Type B pancreatic cell (in vitro differentiated cells): ENCODE results near the gene SEPTIN2. TPM values are rescaled to one million over a fixed set of nuclear protein-coding genes. Genes with fewer than 3 reads are reported as not detected.
A peak's percentile ranks its signal among the peaks of the same experiment; 100 is the strongest.

Source experiments
- DNase-seq: peaks from one replicate; pipeline ENCODE4 v3.0.0; 2021; ENCODE audit warnings: mixed read lengths; ENCODE audit not compliant: unreplicated experiment; ENCODE audit errors: extremely low spot score
- H3K27ac Mint-ChIP-seq: 2 replicates; pipeline ENCODE4 v1.8.0; 2021; ENCODE audit warnings: mild to moderate bottlenecking, mixed read lengths
- H3K27me3 Mint-ChIP-seq: 2 replicates; pipeline ENCODE4 v1.8.0; 2021; ENCODE audit warnings: mixed read lengths
- H3K36me3 Mint-ChIP-seq: 2 replicates; pipeline ENCODE4 v1.8.0; 2021; ENCODE audit warnings: mixed read lengths
- H3K4me1 Mint-ChIP-seq: one replicate; pipeline ENCODE4 v1.8.0; 2021; ENCODE audit warnings: mixed read lengths; ENCODE audit not compliant: unreplicated experiment
- H3K4me3 Mint-ChIP-seq: 2 replicates; pipeline ENCODE4 v1.8.0; 2021; ENCODE audit warnings: mild to moderate bottlenecking, mixed read lengths
- H3K9me3 Mint-ChIP-seq: 2 replicates; pipeline ENCODE4 v1.8.0; 2021; ENCODE audit warnings: mixed read lengths
- CTCF ChIP-seq: fragments of 200-600 bp; sonication (generic); conservative IDR thresholded peaks from 2 replicates; pipeline ENCODE4 v1.5.0; 2021; ENCODE audit warnings: antibody characterized with exemption, mild to moderate bottlenecking
- total RNA-seq: library from RNA; stranded (reverse); gene quantifications from 2 replicates; pipeline ENCODE4 v1.2.1, GENCODE V29; 2021; ENCODE audit warnings: low replicate concordance

Gene SEPTIN2
- total RNA-seq, 1 donor from 2014 or later: 425 TPM

GRCh38 chr2:241323778-241324177 lies 8.1 kb downstream of the SEPTIN2 start:
- Mint-ChIP-seq H3K4me1 (peaks cover 43% of the 10 kb centered on the region), H3K27me3 (no peaks in the 10 kb centered on the region), H3K27ac (peak overlapping the region; percentile 15), H3K4me3 (peak overlapping the region; percentile 11), H3K9me3 (no peaks in the 10 kb centered on the region), H3K36me3 (peaks cover 34% of the 10 kb centered on the region)
- no peak for TF ChIP-seq CTCF
- no peak for DNase-seq

- Mint-ChIP-seq H3K4me3 (no peak overlapping the region), H3K36me3 (peaks cover 44% of the 10 kb centered on the region), H3K27ac (no peak overlapping the region), H3K4me1 (peaks cover 37% of the 10 kb centered on the region), H3K9me3 (no peaks in the 10 kb centered on the region), H3K27me3 (no peaks in the 10 kb centered on the region)
- no peak for DNase-seq
- TF ChIP-seq CTCF: no peak
Measured at GRCh38 chr2:241324775-241325174, 9.1 kb downstream of the SEPTIN2 start.

GRCh38 chr2:241325257-241325656 lies 9.5 kb downstream of the SEPTIN2 start:
- Mint-ChIP-seq H3K4me3 (no peak overlapping the region), H3K4me1 (peaks cover 32% of the 10 kb centered on the region), H3K9me3 (no peaks in the 10 kb centered on the region), H3K27me3 (no peaks in the 10 kb centered on the region), H3K27ac (no peak overlapping the region), H3K36me3 (peaks cover 49% of the 10 kb centered on the region)
- TF ChIP-seq CTCF: no peak
- DNase-seq: no peak

GRCh38 chr2:241329669-241330615 lies 14.2 kb downstream of the SEPTIN2 start:
- H3K4me1 Mint-ChIP-seq: peaks cover 4% of the 10 kb centered on the region
- no peak for DNase-seq
- no peak overlapping the region for H3K4me3 Mint-ChIP-seq
- H3K36me3 Mint-ChIP-seq: peaks cover 54% of the 10 kb centered on the region
- H3K27me3 Mint-ChIP-seq: no peaks in the 10 kb centered on the region
- H3K27ac Mint-ChIP-seq: peak overlapping the region; percentile 14
- no peaks in the 10 kb centered on the region for H3K9me3 Mint-ChIP-seq
- no peak for TF ChIP-seq CTCF

- Mint-ChIP-seq H3K27me3 (no peaks in the 10 kb centered on the region), H3K36me3 (peaks cover 49% of the 10 kb centered on the region)
Measured at GRCh38 chr2:241330616-241330981, 14.9 kb downstream of the SEPTIN2 start.

More at GRCh38 chr2:241330616-241330981, 14.9 kb downstream of the SEPTIN2 start:
- H3K27ac Mint-ChIP-seq: no peak overlapping the region
- H3K9me3 Mint-ChIP-seq: no peaks in the 10 kb centered on the region
- no peak for DNase-seq
- no peak overlapping the region for H3K4me3 Mint-ChIP-seq
- TF ChIP-seq CTCF: no peak
- H3K4me1 Mint-ChIP-seq: no peaks in the 10 kb centered on the region
